Measurements from ENCODE around the gene NFRKB. TPM values are rescaled to one million over a fixed set of nuclear protein-coding genes. Genes with fewer than 3 reads are reported as not detected.
"Not testable (repeated sequence)": the region's sequence is repeated elsewhere in the genome, so short reads cannot be mapped to it uniquely, and the experiment has no call there.

Gene NFRKB
- total RNA-seq, 4 donors from 2014 or later, result 25.8 to 34.1 (median 28.4) TPM

GRCh38 chr11:129854232-129854805, 41.1 kb downstream of the NFRKB start:
- 78 to 87% methylated on average over 6 to 7 of the region's 7 CpGs for WGBS, 2 donors (ENCODE audit: low coverage in 1 of 2)
- ATAC-seq, result no peak
- no peak overlapping the region for H3K4me3 ChIP-seq

GRCh38 chr11:129853518-129854231, 41.7 kb downstream of the NFRKB start:
- no peaks in the 10 kb centered on the region for H3K4me1 ChIP-seq
- H3K36me3 ChIP-seq, result peaks cover 0 to 10% of the 10 kb centered on the region in 2 donors
- no peak overlapping the region for H3K4me3 ChIP-seq
- no peaks in the 10 kb centered on the region for H3K27me3 ChIP-seq
- H3K27ac ChIP-seq, result no peak overlapping the region
- no peaks in the 10 kb centered on the region for H3K9me3 ChIP-seq
- TF ChIP-seq CTCF (IDR thresholded peaks at IDR 0.05), result no peak
- no peak for TF ChIP-seq POLR2A (IDR thresholded peaks at IDR 0.05)
- no peak for TF ChIP-seq EP300 (IDR thresholded peaks at IDR 0.05)
- TF ChIP-seq POLR2AphosphoS5 (IDR thresholded peaks at IDR 0.05), result no peak
- WGBS, 2 donors (ENCODE audit: low coverage in 1 of 2), result 16 to 24% methylated on average over 4 to 7 of the region's 10 CpGs
- ATAC-seq, result no peak

More at GRCh38 chr11:129854232-129854805, 41.1 kb downstream of the NFRKB start:
- H3K9me3 ChIP-seq, result no peaks in the 10 kb centered on the region
- no peak overlapping the region for H3K27ac ChIP-seq
- H3K4me1 ChIP-seq, result no peaks in the 10 kb centered on the region
- H3K36me3 ChIP-seq, result peaks cover 0 to 16% of the 10 kb centered on the region in 2 donors
- no peak for TF ChIP-seq EP300 (IDR thresholded peaks at IDR 0.05)
- TF ChIP-seq CTCF (IDR thresholded peaks at IDR 0.05), result no peak
- TF ChIP-seq POLR2A (IDR thresholded peaks at IDR 0.05), result no peak
- TF ChIP-seq POLR2AphosphoS5 (IDR thresholded peaks at IDR 0.05), result no peak
- no peaks in the 10 kb centered on the region for H3K27me3 ChIP-seq

- H3K27ac ChIP-seq, result no peak overlapping the region
- no peaks in the 10 kb centered on the region for H3K27me3 ChIP-seq
- no peaks in the 10 kb centered on the region for H3K9me3 ChIP-seq
- H3K36me3 ChIP-seq, result no peaks in the 10 kb centered on the region
- TF ChIP-seq POLR2AphosphoS5 (IDR thresholded peaks at IDR 0.05) (no peak), EP300 (IDR thresholded peaks at IDR 0.05) (no peak), CTCF (IDR thresholded peaks at IDR 0.05) (no peak), POLR2A (IDR thresholded peaks at IDR 0.05) (no peak)
- ATAC-seq, result no peak
- WGBS, 2 donors (ENCODE audit: low coverage in 1 of 2), result 63 to 84% methylated on average over 5 to 15 of the region's 15 CpGs
- no peaks in the 10 kb centered on the region for H3K4me1 ChIP-seq
- no peak overlapping the region for H3K4me3 ChIP-seq
Measured at GRCh38 chr11:129852125-129852740, 43.1 kb downstream of the NFRKB start.

- H3K9me3 ChIP-seq, result no peaks in the 10 kb centered on the region
- TF ChIP-seq POLR2A (IDR thresholded peaks at IDR 0.05) (no peak), POLR2AphosphoS5 (IDR thresholded peaks at IDR 0.05) (no peak)
- H3K27ac ChIP-seq, result no peak overlapping the region
- no peak overlapping the region for H3K4me3 ChIP-seq
- no peak for ATAC-seq
- H3K36me3 ChIP-seq, result no peaks in the 10 kb centered on the region
- no peaks in the 10 kb centered on the region for H3K4me1 ChIP-seq
- H3K27me3 ChIP-seq, result no peaks in the 10 kb centered on the region
- 72 to 89% methylated on average over 5 to 10 of the region's 15 CpGs for whole genome bisulfite sequencing, 2 donors (ENCODE audit: low coverage in 1 of 2)
Measured at GRCh38 chr11:129849447-129850130, 45.8 kb downstream of the NFRKB start.

GRCh38 chr11:129847361-129847760, 48.0 kb downstream of the NFRKB start:
- WGBS, 2 donors (ENCODE audit: low coverage in 1 of 2), result 40 to 100% methylated on average over 1 of the region's 3 CpGs
- not testable (repeated sequence) for H3K9me3 ChIP-seq, H3K27ac ChIP-seq, H3K27me3 ChIP-seq, H3K4me3 ChIP-seq, H3K36me3 ChIP-seq, H3K4me1 ChIP-seq, ATAC-seq

All from gastroesophageal sphincter (tissue), 4 donors.